A172 (cell line): Measurements from ENCODE around the gene INPP5B. TPM values are rescaled to one million over a fixed set of nuclear protein-coding genes. Genes with fewer than 3 reads are reported as not detected.
A peak's percentile ranks its signal among the peaks of the same experiment; 100 is the strongest.
"Not testable (repeated sequence)": the region's sequence is repeated elsewhere in the genome, so short reads cannot be mapped to it uniquely, and the experiment has no call there.

Experiments
- DNase-seq: peaks from one replicate; pipeline ENCODE4 v3.0.0-alpha.2; 2015; ENCODE audit warnings: low spot score
- total RNA-seq: library from RNA; depleted of rRNA; stranded (reverse); fragments of >200 nt; shearing (Covaris generic); gene quantifications from 2 replicates; pipeline ENCODE4 v1.2.3, GENCODE V29; 2014

INPP5B gene
- total RNA-seq, 1 experiment from 2014 or later: 9.1 TPM

GRCh38 chr1:37914719-37915475 lies 32.0 kb downstream of the INPP5B start:
- no peak for DNase-seq

GRCh38 chr1:37911478-37911877 lies 35.4 kb downstream of the INPP5B start:
- DNase-seq: not testable (repeated sequence)

- DNase-seq: not testable (repeated sequence)
These were observed 36.0 kb downstream of the INPP5B start for GRCh38 chr1:37910886-37911285.

- DNase-seq: not testable (repeated sequence)
These were observed 38.3 kb downstream of the INPP5B start for GRCh38 chr1:37908531-37908930.

- not testable (repeated sequence) for DNase-seq
These were observed 39.3 kb downstream of the INPP5B start for GRCh38 chr1:37907416-37908125.

- not testable (repeated sequence) for DNase-seq
These were observed 40.3 kb downstream of the INPP5B start for GRCh38 chr1:37906591-37906990.

GRCh38 chr1:37905727-37906126 lies 41.1 kb downstream of the INPP5B start:
- no peak for DNase-seq

- DNase-seq: not testable (repeated sequence)
These were observed 42.9 kb downstream of the INPP5B start for GRCh38 chr1:37903921-37904320.

GRCh38 chr1:37902983-37903382 lies 43.9 kb downstream of the INPP5B start:
- no peak for DNase-seq

GRCh38 chr1:37901893-37902225 lies 45.0 kb downstream of the INPP5B start:
- no peak for DNase-seq

GRCh38 chr1:37901191-37901892 lies 45.5 kb downstream of the INPP5B start:
- no peak for DNase-seq

- DNase-seq: not testable (repeated sequence)
These were observed 49.3 kb downstream of the INPP5B start for GRCh38 chr1:37897563-37897962.

GRCh38 chr1:37893673-37894072 lies 53.2 kb downstream of the INPP5B start:
- no peak for DNase-seq

GRCh38 chr1:37892151-37893047 lies 54.5 kb downstream of the INPP5B start:
- no peak for DNase-seq

- peak; percentile 23 for DNase-seq
These were observed 56.4 kb downstream of the INPP5B start for GRCh38 chr1:37890378-37891014.

- DNase-seq: no peak
These were observed 58.7 kb downstream of the INPP5B start for GRCh38 chr1:37888022-37888700.

GRCh38 chr1:37884145-37884544 lies 62.7 kb downstream of the INPP5B start:
- DNase-seq: no peak

GRCh38 chr1:37883671-37884070 lies 63.2 kb downstream of the INPP5B start:
- DNase-seq: no peak

GRCh38 chr1:37879865-37880264 lies 67.0 kb downstream of the INPP5B start:
- DNase-seq: no peak

- DNase-seq: no peak
These were observed 68.8 kb downstream of the INPP5B start for GRCh38 chr1:37878071-37878470.

- DNase-seq: no peak
These were observed 71.0 kb downstream of the INPP5B start for GRCh38 chr1:37875833-37876232.
